ENCODE data around the gene ALAD.

ALAD gene

DNA sequence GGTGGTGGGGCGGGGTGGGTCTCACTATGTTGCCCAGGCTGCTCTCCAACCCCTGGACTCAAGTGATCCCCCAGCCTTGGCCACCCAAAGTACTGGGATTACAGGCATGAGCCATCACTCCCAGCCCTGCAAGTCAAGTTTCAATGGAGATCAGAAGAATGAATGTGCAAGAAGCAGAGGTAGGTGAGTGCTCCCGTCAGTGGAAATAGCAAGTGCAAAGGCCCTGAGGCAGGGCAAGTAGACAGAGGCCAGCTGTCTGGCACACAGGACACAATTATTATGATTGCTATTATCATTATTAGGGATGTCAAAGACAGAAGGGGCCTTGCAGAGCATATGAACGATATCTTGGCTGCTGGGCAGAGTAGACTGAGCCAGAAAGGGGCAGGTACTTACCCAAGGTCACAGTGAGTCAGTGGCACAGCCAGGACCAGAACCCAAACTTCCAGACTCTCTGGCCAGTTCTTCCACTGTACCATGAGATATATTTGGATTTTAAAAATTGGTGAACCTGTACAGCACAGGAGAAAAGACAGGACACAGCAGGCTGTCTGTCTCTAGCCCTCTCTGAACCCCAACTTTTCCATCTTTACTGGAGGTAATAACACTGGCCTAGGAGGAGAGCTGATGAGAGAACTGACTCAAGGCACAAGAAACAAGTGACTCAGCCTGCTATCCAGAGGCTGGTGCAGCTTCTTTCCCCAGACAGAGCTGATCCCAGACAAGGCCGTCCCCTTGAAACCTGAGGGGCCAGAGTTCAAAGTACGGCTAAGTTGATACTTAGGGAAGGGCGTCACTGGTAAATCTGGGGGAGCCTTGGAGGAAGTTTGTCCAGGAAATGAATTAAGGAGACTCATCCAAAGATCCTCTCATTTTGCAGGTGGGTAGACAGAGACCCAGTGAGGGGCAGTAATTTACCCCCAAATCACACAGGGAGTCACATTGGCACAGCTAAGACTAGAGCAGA is 25.7 kb downstream of the ALAD start:
- peak overlapping the region; percentile 55 for H3K4me2 ChIP-seq (ENCODE audit: low read depth, low read length, poor library complexity, severe bottlenecking)

GRCh38 chr9:113373676-113374392 is 27.2 kb downstream of the ALAD start:
- no peak overlapping the region for H2AFZ ChIP-seq (ENCODE audit: low read depth, low read length, severe bottlenecking)
- H3K4me2 ChIP-seq (ENCODE audit: low read depth, low read length, poor library complexity, severe bottlenecking): no peak overlapping the region
- TF ChIP-seq EZH2phosphoT487 (conservative IDR thresholded peaks at IDR 0.05; ENCODE audit: low read length) (no peak), CTCF (IDR thresholded peaks at IDR 0.05; ENCODE audit: insufficient read depth, low read length, poor library complexity, severe bottlenecking) (no peak)
- no peaks in the 10 kb centered on the region for H3F3A ChIP-seq (ENCODE audit: insufficient read depth)
- no peaks in the 10 kb centered on the region for H3K27me3 ChIP-seq (ENCODE audit: low read length)
- no peaks in the 10 kb centered on the region for H3K36me3 ChIP-seq (ENCODE audit: low read length)
- H3K4me3 ChIP-seq (ENCODE audit: insufficient read depth, low read length, poor library complexity, severe bottlenecking): no peak overlapping the region
- no peak overlapping the region for H3K27ac ChIP-seq (ENCODE audit: low read depth, low read length)
- H3K9ac ChIP-seq (ENCODE audit: low read length): no peak overlapping the region
- no peaks in the 10 kb centered on the region for H3K79me2 ChIP-seq (ENCODE audit: insufficient read depth, low read length)
- H3K9me2 ChIP-seq (replicated peaks; ENCODE audit: insufficient read depth, low read length): no peaks in the 10 kb centered on the region
- H4K20me1 ChIP-seq (ENCODE audit: low read depth, low read length): no peaks in the 10 kb centered on the region
- H3K9me3 ChIP-seq (ENCODE audit: insufficient read depth, low read length): no peaks in the 10 kb centered on the region

More for the DNA sequence above, 25.7 kb downstream of the ALAD start:
- H3K4me3 ChIP-seq (ENCODE audit: insufficient read depth, low read length, poor library complexity, severe bottlenecking): no peak overlapping the region
- H3F3A ChIP-seq (ENCODE audit: insufficient read depth): no peaks in the 10 kb centered on the region
- no peak overlapping the region for H3K27ac ChIP-seq (ENCODE audit: low read depth, low read length)
- no peaks in the 10 kb centered on the region for H3K79me2 ChIP-seq (ENCODE audit: insufficient read depth, low read length)
- H2AFZ ChIP-seq (ENCODE audit: low read depth, low read length, severe bottlenecking): no peak overlapping the region
- H3K9me2 ChIP-seq (replicated peaks; ENCODE audit: insufficient read depth, low read length): no peaks in the 10 kb centered on the region
- no peaks in the 10 kb centered on the region for H3K36me3 ChIP-seq (ENCODE audit: low read length)
- no peak for TF ChIP-seq EZH2phosphoT487 (conservative IDR thresholded peaks at IDR 0.05; ENCODE audit: low read length)
- no peak for TF ChIP-seq CTCF (IDR thresholded peaks at IDR 0.05; ENCODE audit: insufficient read depth, low read length, poor library complexity, severe bottlenecking)
- no peak overlapping the region for H3K9ac ChIP-seq (ENCODE audit: low read length)
- no peaks in the 10 kb centered on the region for H4K20me1 ChIP-seq (ENCODE audit: low read depth, low read length)
- H3K27me3 ChIP-seq (ENCODE audit: low read length): no peaks in the 10 kb centered on the region
- no peaks in the 10 kb centered on the region for H3K9me3 ChIP-seq (ENCODE audit: insufficient read depth, low read length)

DNA sequence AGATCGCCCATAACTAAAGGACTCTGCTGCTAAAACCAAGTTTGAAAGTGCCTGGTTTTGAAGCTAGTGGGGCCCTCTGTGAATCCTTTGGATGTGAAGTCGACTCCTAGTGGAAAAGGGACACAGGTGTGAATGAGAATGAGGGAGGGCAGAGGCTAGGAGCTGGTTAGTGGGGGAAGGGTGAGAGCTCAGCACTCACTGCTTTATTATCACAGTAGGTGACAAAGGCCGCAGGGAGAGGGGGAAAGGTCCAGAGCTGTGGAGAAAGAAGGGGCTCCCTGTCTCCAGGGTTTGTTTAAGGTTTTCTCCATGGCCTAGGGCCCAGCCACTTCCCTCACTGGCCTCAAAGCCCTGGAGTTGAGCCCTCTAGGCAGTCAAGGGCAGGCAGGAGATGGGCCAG is 27.8 kb downstream of the ALAD start:
- no peak overlapping the region for H3K4me3 ChIP-seq (ENCODE audit: insufficient read depth, low read length, poor library complexity, severe bottlenecking)
- no peak overlapping the region for H3K27ac ChIP-seq (ENCODE audit: low read depth, low read length)
- no peaks in the 10 kb centered on the region for H3K36me3 ChIP-seq (ENCODE audit: low read length)
- no peaks in the 10 kb centered on the region for H3K9me3 ChIP-seq (ENCODE audit: insufficient read depth, low read length)
- no peaks in the 10 kb centered on the region for H4K20me1 ChIP-seq (ENCODE audit: low read depth, low read length)
- H2AFZ ChIP-seq (ENCODE audit: low read depth, low read length, severe bottlenecking): no peak overlapping the region
- H3F3A ChIP-seq (ENCODE audit: insufficient read depth): no peaks in the 10 kb centered on the region
- no peaks in the 10 kb centered on the region for H3K79me2 ChIP-seq (ENCODE audit: insufficient read depth, low read length)
- H3K4me2 ChIP-seq (ENCODE audit: low read depth, low read length, poor library complexity, severe bottlenecking): no peak overlapping the region
- no peak overlapping the region for H3K9ac ChIP-seq (ENCODE audit: low read length)
- no peak for TF ChIP-seq CTCF (IDR thresholded peaks at IDR 0.05; ENCODE audit: insufficient read depth, low read length, poor library complexity, severe bottlenecking)
- no peak for TF ChIP-seq EZH2phosphoT487 (conservative IDR thresholded peaks at IDR 0.05; ENCODE audit: low read length)
- no peaks in the 10 kb centered on the region for H3K27me3 ChIP-seq (ENCODE audit: low read length)
- no peaks in the 10 kb centered on the region for H3K9me2 ChIP-seq (replicated peaks; ENCODE audit: insufficient read depth, low read length)

All from SU-DHL-6 (cell line).